CD14-positive monocyte (primary cell): ENCODE results near the gene TUBGCP3. TPM values are rescaled to one million over a fixed set of nuclear protein-coding genes. Genes with fewer than 3 reads are reported as not detected.

Source experiments
- DNase-seq, 3 donors: peaks; one replicate each; pipeline ENCODE4 v3.0.0-alpha.2; 2011 to 2022
- H2AFZ ChIP-seq: 2 replicates; pipeline ENCODE4 v1.6.0; 2012; ENCODE audit warnings: mild to moderate bottlenecking, low read depth, low read length, inconsistent platforms; ENCODE audit not compliant: insufficient read depth, poor library complexity, severe bottlenecking
- H3K27ac ChIP-seq, 2 donors: 1 replicate in 1 of 2; 2 replicates in 1 of 2; pipeline ENCODE4 v1.5.1; 2012 to 2013; ENCODE audit warnings: low read length in 2 of 2, control low read depth in 1 of 2, inconsistent platforms in 1 of 2, low read depth in 1 of 2, mild to moderate bottlenecking in 1 of 2
- H3K27me3 ChIP-seq, 2 donors: one replicate each; pipeline versions ENCODE4 v1.6.0 to v1.6.1; 2011 to 2013; ENCODE audit warnings: low read length in 2 of 2; ENCODE audit not compliant: control insufficient read depth in 2 of 2, insufficient read depth in 2 of 2
- H3K36me3 ChIP-seq, 2 donors: replicated peaks in 1 of 2; 1 replicate in 1 of 2; 2 replicates in 1 of 2; pipeline versions ENCODE4 v1.5.1 to v1.6.1; 2012 to 2013; ENCODE audit warnings: low read length in 2 of 2, control low read depth in 1 of 2, inconsistent platforms in 1 of 2, mild to moderate bottlenecking in 1 of 2; ENCODE audit not compliant: insufficient read depth in 2 of 2, control insufficient read depth in 1 of 2
- H3K4me1 ChIP-seq, 2 donors: 1 replicate in 1 of 2; 2 replicates in 1 of 2; pipeline versions ENCODE4 v1.5.1 to v1.6.1; 2012 to 2013; ENCODE audit warnings: low read length in 2 of 2, control low read depth in 1 of 2, inconsistent platforms in 1 of 2, mild to moderate bottlenecking in 1 of 2, moderate library complexity in 1 of 2; ENCODE audit not compliant: insufficient read depth in 2 of 2, control insufficient read depth in 1 of 2
- H3K4me2 ChIP-seq: replicated peaks from 2 replicates; pipeline ENCODE3; 2012; ENCODE audit warnings: low read length, moderate library complexity, mild to moderate bottlenecking; ENCODE audit not compliant: poor library complexity, severe bottlenecking; ENCODE audit errors: extremely low read depth
- H3K4me3 ChIP-seq, 3 experiments: fragments of 200-600 bp in 1 of 3; sonication (generic) in 1 of 3; replicated peaks in 1 of 3; 1 replicate in 2 of 3; 2 replicates in 1 of 3; pipeline ENCODE4 v1.5.1; 2011 to 2013; ENCODE audit warnings: low read length in 3 of 3, mild to moderate bottlenecking in 3 of 3, control low read depth in 2 of 3, low read depth in 2 of 3, inconsistent platforms in 1 of 3, moderate library complexity in 1 of 3
- H3K79me2 ChIP-seq: 2 replicates; pipeline ENCODE4 v1.6.0; 2012; ENCODE audit warnings: mild to moderate bottlenecking, control low read depth, inconsistent platforms, low read length, moderate library complexity; ENCODE audit not compliant: insufficient read depth
- H3K9ac ChIP-seq: 2 replicates; pipeline ENCODE4 v1.6.0; 2017; ENCODE audit warnings: low read length, mild to moderate bottlenecking; ENCODE audit not compliant: insufficient read depth, poor library complexity, severe bottlenecking
- H3K9me3 ChIP-seq, 2 donors: replicated peaks in 1 of 2; 1 replicate in 1 of 2; 2 replicates in 1 of 2; pipeline versions ENCODE4 v1.5.1 to v1.6.1; 2012 to 2013; ENCODE audit warnings: low read length in 2 of 2, control low read depth in 1 of 2; ENCODE audit not compliant: control insufficient read depth in 1 of 2, insufficient read depth in 1 of 2
- H4K20me1 ChIP-seq: 2 replicates; pipeline ENCODE4 v1.6.0; 2012; ENCODE audit warnings: mild to moderate bottlenecking, low read length, control low read depth, moderate library complexity; ENCODE audit not compliant: insufficient read depth
- H3K27ac Mint-ChIP-seq, 7 donors: one replicate each; pipeline ENCODE4 v1.8.0; 2020; ENCODE audit warnings: mild to moderate bottlenecking in 7 of 7, mixed read lengths in 7 of 7, moderate library complexity in 6 of 7, inconsistent platforms in 2 of 7
- H3K27me3 Mint-ChIP-seq, 3 donors: one replicate each; pipeline ENCODE4 v1.8.0; 2021 to 2022; ENCODE audit warnings: low read depth in 3 of 3, mild to moderate bottlenecking in 3 of 3, mixed read lengths in 3 of 3, moderate library complexity in 3 of 3, inconsistent platforms in 1 of 3
- H3K36me3 Mint-ChIP-seq, 2 donors: one replicate each; pipeline ENCODE4 v1.8.0; 2020; ENCODE audit warnings: mixed read lengths in 2 of 2, inconsistent platforms in 1 of 2, mild to moderate bottlenecking in 1 of 2
- H3K4me1 Mint-ChIP-seq: one replicate; pipeline ENCODE4 v1.8.0; 2020; ENCODE audit warnings: mild to moderate bottlenecking, mixed read lengths
- H3K4me3 Mint-ChIP-seq, 2 donors: one replicate each; pipeline ENCODE4 v1.8.0; 2020; ENCODE audit warnings: mild to moderate bottlenecking in 2 of 2, mixed read lengths in 2 of 2, moderate library complexity in 1 of 2
- H3K9me3 Mint-ChIP-seq, 7 donors: one replicate each; pipeline ENCODE4 v1.8.0; 2020 to 2022; ENCODE audit warnings: mixed read lengths in 7 of 7, mild to moderate bottlenecking in 6 of 7, moderate library complexity in 6 of 7, inconsistent platforms in 2 of 7
- CTCF ChIP-seq: fragments of 200-600 bp; IDR thresholded peaks from one replicate; pipeline ENCODE4 v1.8.0; 2022; ENCODE audit warnings: antibody characterized with exemption, mild to moderate bottlenecking
- WGBS: methylation state at CpG from one replicate; pipeline ENCODE4 v1.1.5; 2013; ENCODE audit warnings: missing lambda C conversion rate; ENCODE audit not compliant: insufficient coverage; 5-methylcytosine and 5-hydroxymethylcytosine counted together
- intact Hi-C, 2 donors: fragments of 100-400 bp; cut with micrococcal nuclease; formaldehyde crosslinking; loops; one replicate each; pipeline versions ENCODE4 v1.15.0 to v1.15.1; 2023
- polyA plus RNA-seq, 3 donors: library from polyadenylated mRNA; depleted of rRNA in 1 of 3; unstranded in 2 of 3; stranded (reverse) in 1 of 3; fragments of 300-500 nt in 2 of 3; fragments of >200 nt in 1 of 3; fragmentation: Illumina TruSeq in 2 of 3; gene quantifications; 1 replicate in 2 of 3; 2 replicates in 1 of 3; pipeline ENCODE4 v1.2.3, GENCODE V29; 2012 to 2021

Gene TUBGCP3
- polyA plus RNA-seq, 3 donors: 25.4 to 47.1 (median 34.1) TPM

- Histone ChIP-seq H2AFZ (no peak overlapping the region), H3K27ac (no peak overlapping the region), H3K4me2 (no peak overlapping the region), H3K4me1 (peaks cover 6 to 7% of the 10 kb centered on the region in 2 donors), H3K36me3 (no peaks in the 10 kb centered on the region), H4K20me1 (no peaks in the 10 kb centered on the region), H3K79me2 (no peaks in the 10 kb centered on the region), H3K9ac (no peak overlapping the region), H3K9me3 (no peaks in the 10 kb centered on the region), H3K4me3 (no peak overlapping the region), H3K27me3 (peaks cover 2% of the 10 kb centered on the region in 2 donors)
- Mint-ChIP-seq H3K4me3 (no peak overlapping the region), H3K4me1 (peaks cover 12% of the 10 kb centered on the region), H3K27ac (no peak overlapping the region), H3K27me3 (peaks cover 11 to 17% (median 12%) of the 10 kb centered on the region in 3 donors), H3K36me3 (no peaks in the 10 kb centered on the region), H3K9me3 (no peaks in the 10 kb centered on the region)
- no peak for DNase-seq
- intact Hi-C loops: loop anchor here in 1 of 2 donors (10.0 kb wide), 1 partner anchor 87 kb away; no protein-coding TSS in a partner anchor
- no CpG with 5 or more reads among the region's 8 CpGs for WGBS
- TF ChIP-seq CTCF: no peak
These were observed 14.2 kb upstream of the TUBGCP3 start for GRCh38 chr13:112602189-112602588.

GRCh38 chr13:112601371-112601770 lies 13.4 kb upstream of the TUBGCP3 start:
- Histone ChIP-seq H3K27me3 (peaks cover 2% of the 10 kb centered on the region in 2 donors), H2AFZ (no peak overlapping the region), H3K4me1 (peaks cover 6 to 7% of the 10 kb centered on the region in 2 donors), H4K20me1 (no peaks in the 10 kb centered on the region), H3K27ac (no peak overlapping the region), H3K9me3 (no peaks in the 10 kb centered on the region), H3K36me3 (no peaks in the 10 kb centered on the region), H3K4me2 (no peak overlapping the region), H3K79me2 (no peaks in the 10 kb centered on the region), H3K4me3 (no peak overlapping the region), H3K9ac (no peak overlapping the region)
- Mint-ChIP-seq H3K27me3 (peaks cover 10 to 17% (median 12%) of the 10 kb centered on the region in 3 donors), H3K4me1 (peaks cover 8% of the 10 kb centered on the region), H3K36me3 (no peaks in the 10 kb centered on the region), H3K9me3 (no peaks in the 10 kb centered on the region), H3K4me3 (no peak overlapping the region), H3K27ac (no peak overlapping the region)
- TF ChIP-seq CTCF: no peak
- WGBS: 96% methylated on average over 10 of the region's 14 CpGs
- intact Hi-C loops: loop anchor here in 1 of 2 donors (10.0 kb wide), 1 partner anchor 87 kb away; no protein-coding TSS in a partner anchor
- no peak for DNase-seq
